ENCODE measurements around the gene P2RY14. TPM values are rescaled to one million over a fixed set of nuclear protein-coding genes. Genes with fewer than 3 reads are reported as not detected.

Gene P2RY14
- total and polyA plus RNA-seq, 10 of the 15 experiments (the other 5 are each of a cell fraction or from before 2014, with no cell fraction given) = 0.06 to 0.37 (median 0.28) TPM; not detected in 7

GRCh38 chr3:151205482-151205881 lies 72.9 kb downstream of the P2RY14 start (continued):
- no peak for TF ChIP-seq ZBTB11 (CRISPR knock-in tag; IDR thresholded peaks at IDR 0.05)
- no peak for TF ChIP-seq SMARCA5 (IDR thresholded peaks at IDR 0.05)

- ChIA-PET CTCF (interaction anchor here (0.7 to 1.4 kb wide), 3 partner anchors 35 to 123 kb away, joined by 3 to 4 read pairs (median 3); no protein-coding TSS in a partner anchor), SMC1A (ENCODE audit: uncharacterized antibody, unreplicated experiment) (interaction anchor here (1.2 kb wide), 1 partner anchor 34 kb away, joined by 3 read pairs; no protein-coding TSS in a partner anchor), POLR2A (no interaction called here), RAD21 (ENCODE audit: unreplicated experiment) (no interaction called here)
- H3K9ac ChIP-seq (ENCODE audit: control insufficient read depth, insufficient read depth, low read length) = no peak overlapping the region
- no peak overlapping the region for H2AFZ ChIP-seq (ENCODE audit: control insufficient read depth, low read depth, low read length)
- DNase-seq (ENCODE audit: low read depth, low spot score) (no peak), ATAC-seq (peak; percentile 20; the same call in 1 of the 3 replicates), FAIRE-seq (no peak)
- H3K36me3 ChIP-seq (ENCODE audit: control insufficient read depth in 2 of 2, insufficient read depth in 2 of 2, low read length in 1 of 2) = no peaks in the 10 kb centered on the region
- H3K4me1 ChIP-seq (ENCODE audit: control insufficient read depth, insufficient read depth, low read length) = no peaks in the 10 kb centered on the region; the same call in 1 of the 2 replicates
- intact Hi-C loops (cut with micrococcal nuclease; ENCODE audit: unreplicated experiment) = no loop called here
- H3K9me3 ChIP-seq (replicated peaks; ENCODE audit: control insufficient read depth, insufficient read depth, low read length) = no peaks in the 10 kb centered on the region
- no peak overlapping the region for H3K27ac ChIP-seq (ENCODE audit: control insufficient read depth, insufficient read depth)
- no peaks in the 10 kb centered on the region for H3K27me3 ChIP-seq (replicated peaks in 1 of 2; ENCODE audit: control insufficient read depth in 2 of 2, insufficient read depth in 2 of 2, low read length in 1 of 2)
- H3K79me2 ChIP-seq (ENCODE audit: control insufficient read depth, insufficient read depth, low read length) = no peaks in the 10 kb centered on the region
- BruUV-seq (replicated peaks) = no TSS peak
- WGBS (ENCODE audit: insufficient coverage, insufficient replicate concordance, low lambda C conversion rate, missing lambda C conversion rate) = 40% methylated on average over 3 of the region's 3 CpGs
- in situ Hi-C loops (cut with MboI) = no loop called here
- no peak overlapping the region for H3K4me2 ChIP-seq (ENCODE audit: control insufficient read depth, insufficient read depth)
- no peaks in the 10 kb centered on the region for H4K20me1 ChIP-seq (ENCODE audit: control insufficient read depth, insufficient read depth)
- no peak overlapping the region for H3K4me3 ChIP-seq
- TF ChIP-seq ELK1 (IDR thresholded peaks at IDR 0.05; ENCODE audit: low read depth, low read length) (no peak), EP300 (IDR thresholded peaks at IDR 0.05; ENCODE audit: borderline replicate concordance in 1 of 2, control insufficient read depth in 1 of 2, low read depth in 2 of 2, low read length in 2 of 2) (no peak), HSF1 (IDR thresholded peaks at IDR 0.05; ENCODE audit: low read depth, low read length) (no peak), NFIC (IDR thresholded peaks at IDR 0.05; ENCODE audit: low read depth, low read length) (no peak), ZNF687 (IDR thresholded peaks at IDR 0.05) (no peak), ETV6 (conservative IDR thresholded peaks at IDR 0.05 in 1 of 2, IDR thresholded peaks at IDR 0.05 in 1 of 2; ENCODE audit: borderline replicate concordance in 1 of 2, low read depth in 1 of 2) (no peak), JUNB (IDR thresholded peaks at IDR 0.05) (no peak)
These were observed 73.6 kb downstream of the P2RY14 start for GRCh38 chr3:151204530-151205402.

Data from GM12878 (cell line).